ENCODE results near the gene UGT1A8. TPM values are rescaled to one million over a fixed set of nuclear protein-coding genes. Genes with fewer than 3 reads are reported as not detected.
"Not testable (repeated sequence)": the region's sequence is repeated elsewhere in the genome, so short reads cannot be mapped to it uniquely, and the experiment has no call there.

UGT1A8 gene
- total RNA-seq = not detected

DNA sequence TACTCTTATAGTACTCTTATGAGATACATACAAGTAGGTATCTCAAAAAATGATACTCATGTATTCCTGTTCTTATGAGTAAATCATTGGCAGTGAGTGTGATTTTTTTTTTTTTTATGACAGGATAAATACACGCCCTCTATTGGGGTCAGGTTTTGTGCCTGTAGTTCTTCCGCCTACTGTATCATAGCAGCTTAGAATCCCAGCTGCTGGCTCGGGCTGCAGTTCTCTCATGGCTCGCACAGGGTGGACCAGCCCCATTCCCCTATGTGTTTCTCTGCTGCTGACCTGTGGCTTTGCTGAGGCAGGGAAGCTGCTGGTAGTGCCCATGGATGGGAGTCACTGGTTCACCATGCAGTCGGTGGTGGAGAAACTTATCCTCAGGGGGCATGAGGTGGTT lies at the start of gene UGT1A8:
UGT1A8 (plus strand) TSS at position 158 of the 400 bp plus-strand sequence; CDS start at position 233, 75 bp downstream.
- H3K27ac Mint-ChIP-seq; H3K9me3 Mint-ChIP-seq; CTCF ChIA-PET; H3K36me3 Mint-ChIP-seq (ENCODE audit: low read depth); H3K4me3 Mint-ChIP-seq; DNase-seq; POLR2A ChIA-PET; H3K4me1 Mint-ChIP-seq: not testable (repeated sequence)
- H3K27me3 Mint-ChIP-seq = peaks cover 48% of the 10 kb centered on the region

DNA sequence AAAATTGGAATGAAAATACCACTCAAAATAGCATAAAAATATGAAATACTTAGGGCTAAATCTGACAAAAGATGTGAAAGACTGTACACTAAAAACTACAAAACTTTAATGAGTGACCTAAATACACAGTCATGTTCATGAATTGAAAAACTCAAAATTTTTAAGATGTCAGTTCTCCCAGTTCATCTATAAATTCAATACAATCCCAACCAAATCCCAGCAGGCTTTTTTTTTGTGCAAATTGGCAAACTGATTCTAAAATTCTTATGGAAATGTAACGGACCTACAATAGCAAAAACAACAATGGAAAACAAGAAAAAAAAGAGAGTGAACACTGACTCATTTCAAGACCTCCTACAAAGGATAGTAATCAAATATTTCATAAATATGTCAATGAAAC lies 46.4 kb upstream of the UGT1A8 start:
- no peaks in the 10 kb centered on the region for H3K4me1 Mint-ChIP-seq
- H3K4me3 Mint-ChIP-seq = no peak overlapping the region
- DNase-seq = no peak
- peaks cover 33% of the 10 kb centered on the region for H3K27me3 Mint-ChIP-seq
- ChIA-PET CTCF (no interaction called here), POLR2A (no interaction called here)
- H3K27ac Mint-ChIP-seq = no peak overlapping the region
- H3K36me3 Mint-ChIP-seq (ENCODE audit: low read depth) = no peaks in the 10 kb centered on the region
- H3K9me3 Mint-ChIP-seq = no peaks in the 10 kb centered on the region

DNA sequence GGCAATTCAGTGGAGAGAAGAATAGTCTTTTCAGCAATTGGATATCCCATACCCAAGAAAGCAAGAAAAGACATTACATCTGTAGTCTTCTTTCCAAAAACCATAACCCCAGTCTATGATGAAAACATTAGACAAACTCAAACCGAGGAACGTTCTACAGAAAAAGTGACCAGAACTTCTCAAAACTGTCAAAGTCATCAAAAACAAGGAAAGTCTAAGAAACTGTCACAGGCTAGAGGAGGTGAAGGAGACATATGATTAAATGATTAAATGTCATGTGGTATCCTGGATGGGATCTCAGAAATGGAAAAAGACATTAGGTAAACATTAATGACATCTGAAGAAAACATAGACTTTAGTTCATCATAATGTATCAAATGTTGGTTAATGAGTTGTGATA lies 46.0 kb upstream of the UGT1A8 start:
- peaks cover 33% of the 10 kb centered on the region for H3K27me3 Mint-ChIP-seq
- no peak overlapping the region for H3K27ac Mint-ChIP-seq
- H3K36me3 Mint-ChIP-seq (ENCODE audit: low read depth) = no peaks in the 10 kb centered on the region
- no peaks in the 10 kb centered on the region for H3K4me1 Mint-ChIP-seq
- no peak overlapping the region for H3K4me3 Mint-ChIP-seq
- POLR2A ChIA-PET = no interaction called here
- CTCF ChIA-PET = no interaction called here
- no peak for DNase-seq
- no peaks in the 10 kb centered on the region for H3K9me3 Mint-ChIP-seq

DNA sequence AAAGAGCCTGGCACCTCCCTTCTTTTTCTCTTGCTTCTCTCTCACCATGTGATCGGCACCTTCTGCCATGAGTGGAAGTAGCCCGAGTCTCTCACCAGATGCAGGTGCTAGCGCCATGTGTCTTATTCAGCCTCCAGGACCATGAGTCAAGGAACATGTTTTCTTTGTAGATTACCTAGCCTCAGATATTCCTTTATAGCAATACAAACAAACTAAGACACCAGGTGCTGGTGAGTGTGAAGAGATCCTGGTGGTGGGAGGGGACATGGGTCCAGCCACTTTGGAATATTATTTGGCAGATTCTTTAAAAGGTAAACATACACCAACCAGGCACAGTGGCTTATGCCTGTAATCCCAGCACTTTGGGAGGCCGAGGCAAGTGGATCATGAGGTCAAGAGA lies 45.0 kb upstream of the UGT1A8 start:
- H3K4me1 Mint-ChIP-seq = no peaks in the 10 kb centered on the region
- ChIA-PET CTCF (no interaction called here), POLR2A (no interaction called here)
- H3K9me3 Mint-ChIP-seq = no peaks in the 10 kb centered on the region
- H3K27ac Mint-ChIP-seq = no peak overlapping the region
- no peak for DNase-seq
- no peak overlapping the region for H3K4me3 Mint-ChIP-seq
- H3K27me3 Mint-ChIP-seq = peaks cover 39% of the 10 kb centered on the region
- H3K36me3 Mint-ChIP-seq (ENCODE audit: low read depth) = no peaks in the 10 kb centered on the region

- H3K9me3 Mint-ChIP-seq; H3K4me1 Mint-ChIP-seq; DNase-seq; CTCF ChIA-PET; H3K4me3 Mint-ChIP-seq; POLR2A ChIA-PET; H3K27ac Mint-ChIP-seq; H3K36me3 Mint-ChIP-seq (ENCODE audit: low read depth): not testable (repeated sequence)
- peaks cover 18% of the 10 kb centered on the region for H3K27me3 Mint-ChIP-seq
Measured at GRCh38 chr2:233577341-233577740, 40.1 kb upstream of the UGT1A8 start.

GRCh38 chr2:233583217-233583965 lies 34.0 kb upstream of the UGT1A8 start:
- CTCF ChIA-PET; H3K4me1 Mint-ChIP-seq; POLR2A ChIA-PET; H3K9me3 Mint-ChIP-seq; H3K4me3 Mint-ChIP-seq; H3K27ac Mint-ChIP-seq; DNase-seq; H3K36me3 Mint-ChIP-seq (ENCODE audit: low read depth): not testable (repeated sequence)
- H3K27me3 Mint-ChIP-seq = peaks cover 20% of the 10 kb centered on the region

- DNase-seq = no peak
- ChIA-PET CTCF (no interaction called here), POLR2A (no interaction called here)
- no peaks in the 10 kb centered on the region for H3K9me3 Mint-ChIP-seq
- no peak overlapping the region for H3K27ac Mint-ChIP-seq
- H3K27me3 Mint-ChIP-seq = peaks cover 22% of the 10 kb centered on the region
- H3K36me3 Mint-ChIP-seq (ENCODE audit: low read depth) = no peaks in the 10 kb centered on the region
- H3K4me3 Mint-ChIP-seq = no peak overlapping the region
- peaks cover 9% of the 10 kb centered on the region for H3K4me1 Mint-ChIP-seq
Measured at GRCh38 chr2:233584210-233584609, 33.2 kb upstream of the UGT1A8 start.

DNA sequence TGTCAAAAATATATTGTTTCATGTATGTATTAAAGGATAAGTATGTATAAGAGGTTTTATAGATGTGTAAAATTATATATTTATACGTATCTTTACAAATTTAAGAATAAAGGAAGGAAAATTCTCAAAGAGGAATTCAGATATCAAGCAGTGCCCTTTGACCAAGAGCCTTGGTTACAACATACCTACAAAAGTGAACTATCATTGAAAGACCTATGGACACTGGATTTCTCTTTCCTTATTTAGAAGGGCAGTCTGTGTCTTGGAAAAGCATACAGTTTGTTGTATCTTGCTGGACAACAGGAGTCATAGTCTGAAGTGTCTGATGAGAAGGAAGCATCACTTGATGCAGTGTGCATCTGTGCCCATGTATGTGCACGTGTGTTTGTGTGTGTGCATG lies 29.0 kb upstream of the UGT1A8 start:
- DNase-seq = no peak
- no peak overlapping the region for H3K4me3 Mint-ChIP-seq
- no peaks in the 10 kb centered on the region for H3K36me3 Mint-ChIP-seq (ENCODE audit: low read depth)
- no peak overlapping the region for H3K27ac Mint-ChIP-seq
- POLR2A ChIA-PET = no interaction called here
- H3K9me3 Mint-ChIP-seq = no peaks in the 10 kb centered on the region
- H3K4me1 Mint-ChIP-seq = peaks cover 9% of the 10 kb centered on the region
- CTCF ChIA-PET = no interaction called here
- H3K27me3 Mint-ChIP-seq = peaks cover 25% of the 10 kb centered on the region

- H3K27me3 Mint-ChIP-seq; H3K9me3 Mint-ChIP-seq; H3K4me1 Mint-ChIP-seq; H3K4me3 Mint-ChIP-seq; DNase-seq; H3K27ac Mint-ChIP-seq; POLR2A ChIA-PET; CTCF ChIA-PET; H3K36me3 Mint-ChIP-seq (ENCODE audit: low read depth): not testable (repeated sequence)
Measured at GRCh38 chr2:233592706-233593105, 24.7 kb upstream of the UGT1A8 start.

GRCh38 chr2:233593201-233593600 lies 24.2 kb upstream of the UGT1A8 start:
- Mint-ChIP-seq H3K9me3 (no peaks in the 10 kb centered on the region), H3K4me1 (no peaks in the 10 kb centered on the region), H3K27ac (no peak overlapping the region), H3K4me3 (no peak overlapping the region), H3K27me3 (peaks cover 8% of the 10 kb centered on the region), H3K36me3 (ENCODE audit: low read depth) (no peaks in the 10 kb centered on the region)
- CTCF ChIA-PET = no interaction called here
- no peak for DNase-seq
- POLR2A ChIA-PET = no interaction called here

DNA sequence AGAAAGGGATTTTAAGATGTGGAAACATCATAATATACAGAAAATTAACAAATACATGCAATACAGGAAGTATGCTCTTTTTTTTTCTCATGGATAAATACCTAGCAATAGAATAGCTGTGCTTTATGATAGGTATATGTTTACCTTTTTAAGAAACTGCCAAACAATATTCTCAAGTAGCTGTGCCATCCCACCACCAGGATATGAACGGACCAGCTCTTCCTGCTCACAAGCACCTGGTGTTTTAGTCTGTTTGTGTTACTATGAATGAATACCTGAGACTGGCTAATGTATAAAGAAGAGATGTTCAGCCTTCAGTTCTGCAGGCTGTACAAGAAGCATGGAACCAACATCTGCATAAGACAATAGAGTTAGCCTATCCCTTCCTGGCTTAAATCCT lies 19.9 kb upstream of the UGT1A8 start:
- Mint-ChIP-seq H3K27ac (no peak overlapping the region), H3K4me3 (no peak overlapping the region)
- CTCF ChIA-PET = no interaction called here

GRCh38 chr2:233598952-233599351 lies 18.5 kb upstream of the UGT1A8 start:
- Mint-ChIP-seq H3K4me3 (no peak overlapping the region), H3K9me3 (no peaks in the 10 kb centered on the region), H3K27me3 (peaks cover 13% of the 10 kb centered on the region), H3K27ac (no peak overlapping the region), H3K36me3 (ENCODE audit: low read depth) (no peaks in the 10 kb centered on the region), H3K4me1 (no peaks in the 10 kb centered on the region)
- DNase-seq = no peak
- CTCF ChIA-PET = no interaction called here
- POLR2A ChIA-PET = no interaction called here

More for the DNA sequence above, 19.9 kb upstream of the UGT1A8 start:
- Mint-ChIP-seq H3K9me3 (no peaks in the 10 kb centered on the region), H3K4me1 (no peaks in the 10 kb centered on the region), H3K27me3 (peaks cover 13% of the 10 kb centered on the region), H3K36me3 (ENCODE audit: low read depth) (no peaks in the 10 kb centered on the region)
- POLR2A ChIA-PET = no interaction called here
- no peak for DNase-seq

DNA sequence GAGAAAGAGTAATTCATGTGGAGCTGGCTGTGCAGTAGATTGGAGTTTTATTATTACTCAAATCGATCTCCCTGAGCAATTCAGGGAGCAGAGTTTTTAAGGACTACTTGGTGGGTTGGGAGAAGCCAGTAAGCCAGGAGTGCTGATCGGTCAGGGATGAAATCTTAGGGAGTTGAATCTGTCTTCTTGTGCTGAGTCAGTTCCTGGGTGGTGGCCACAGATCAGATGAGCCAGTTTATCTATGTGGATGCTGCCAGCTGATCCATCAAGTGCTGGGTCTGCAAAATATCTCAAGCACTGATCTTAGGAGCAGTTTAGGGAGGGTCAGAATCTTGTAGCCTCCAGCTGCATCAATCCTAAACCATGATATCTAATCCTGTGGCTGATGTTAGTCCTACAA lies 17.0 kb upstream of the UGT1A8 start:
- no peak overlapping the region for H3K4me3 Mint-ChIP-seq
- H3K4me1 Mint-ChIP-seq = no peaks in the 10 kb centered on the region
- H3K27me3 Mint-ChIP-seq = peaks cover 13% of the 10 kb centered on the region
- DNase-seq = no peak
- CTCF ChIA-PET = no interaction called here
- H3K9me3 Mint-ChIP-seq = no peaks in the 10 kb centered on the region
- POLR2A ChIA-PET = no interaction called here
- H3K27ac Mint-ChIP-seq = no peak overlapping the region
- H3K36me3 Mint-ChIP-seq (ENCODE audit: low read depth) = no peaks in the 10 kb centered on the region

GRCh38 chr2:233602076-233602475 lies 15.4 kb upstream of the UGT1A8 start:
- no peak for DNase-seq
- H3K4me3 Mint-ChIP-seq = no peak overlapping the region
- H3K36me3 Mint-ChIP-seq (ENCODE audit: low read depth) = no peaks in the 10 kb centered on the region
- no peaks in the 10 kb centered on the region for H3K4me1 Mint-ChIP-seq
- H3K9me3 Mint-ChIP-seq = peaks cover 2% of the 10 kb centered on the region
- POLR2A ChIA-PET = no interaction called here
- H3K27me3 Mint-ChIP-seq = peaks cover 16% of the 10 kb centered on the region
- CTCF ChIA-PET = no interaction called here
- no peak overlapping the region for H3K27ac Mint-ChIP-seq
